ENCODE results near the gene ASTN2.

- TF ChIP-seq POLR2A (IDR thresholded peaks at IDR 0.05) (no peak), CTCF (IDR thresholded peaks at IDR 0.05) (no peak)
These were observed 121.4 kb downstream of the ASTN2 start for GRCh38 chr9:117293206-117294114.

All from thyroid gland (tissue), 4 donors.